OCI-LY7 (cell line): Measurements from ENCODE around the gene GPR63. TPM values are rescaled to one million over a fixed set of nuclear protein-coding genes. Genes with fewer than 3 reads are reported as not detected.

Experiments
- BruUV-seq: library from RNA; stranded (reverse); fragments of 400-500 nt; replicated peaks from 2 replicates; lab custom pipeline; 2021; lab: Mats Ljungman, UMichigan
- CTCF ChIA-PET: fragments of 300-600 bp; sonication (Branson Sonifier 250); formaldehyde crosslinking; loops from one replicate; lab custom pipeline; 2022; ENCODE audit warnings: antibody characterized with exemption; ENCODE audit not compliant: unreplicated experiment; lab: Charles Lee
- POLR2A ChIA-PET: fragments of 300-600 bp; sonication (Branson Sonifier 250); formaldehyde crosslinking; loops from one replicate; lab custom pipeline; 2022; ENCODE audit warnings: antibody characterized with exemption; lab: Charles Lee
- DNase-seq: peaks from one replicate; pipeline ENCODE4 v3.0.0-alpha.2; 2015; ENCODE audit warnings: low spot score
- H2AFZ ChIP-seq: fragments of 200-600 bp; sonication (generic), shearing (Covaris generic); 2 replicates; pipeline ENCODE4 v1.6.1; 2014; ENCODE audit warnings: mild to moderate bottlenecking, antibody characterized with exemption, low read length, moderate library complexity
- H3K27ac ChIP-seq: fragments of 200-600 bp; sonication (generic); 2 replicates; pipeline ENCODE4 v1.5.1; 2014; ENCODE audit warnings: mixed run types, low read depth, mild to moderate bottlenecking, moderate library complexity, low read length, inconsistent platforms; ENCODE audit not compliant: poor library complexity, severe bottlenecking
- H3K36me3 ChIP-seq: fragments of 200-600 bp; sonication (generic); 2 replicates; pipeline ENCODE4 v1.6.1; 2014; ENCODE audit warnings: mild to moderate bottlenecking, antibody characterized with exemption, low read length, moderate library complexity, mixed read lengths; ENCODE audit not compliant: insufficient read depth
- H3K4me1 ChIP-seq: fragments of 200-600 bp; sonication (generic); 2 replicates; pipeline ENCODE4 v1.5.1; 2014; ENCODE audit warnings: mild to moderate bottlenecking, low read length; ENCODE audit not compliant: insufficient read depth, poor library complexity, severe bottlenecking
- H3K4me2 ChIP-seq: fragments of 200-600 bp; sonication (generic); 2 replicates; pipeline ENCODE4 v1.6.1; 2014; ENCODE audit warnings: mild to moderate bottlenecking, low read length
- H3K4me3 ChIP-seq: fragments of 200-600 bp; sonication (generic); 2 replicates; pipeline ENCODE4 v1.5.1; 2014; ENCODE audit warnings: mild to moderate bottlenecking, low read depth, low read length; ENCODE audit not compliant: poor library complexity, severe bottlenecking
- H3K79me2 ChIP-seq: fragments of 200-600 bp; sonication (generic); 2 replicates; pipeline ENCODE4 v1.6.1; 2016; ENCODE audit warnings: low read depth, mild to moderate bottlenecking, low read length, moderate library complexity, mixed read lengths; ENCODE audit not compliant: insufficient read depth
- H3K9me2 ChIP-seq: fragments of 200-600 bp; sonication (generic); 2 replicates; pipeline ENCODE4 v1.6.1; 2016; ENCODE audit warnings: mild to moderate bottlenecking, low read length, mixed read lengths; ENCODE audit not compliant: insufficient read depth
- H3K9me3 ChIP-seq: fragments of 200-600 bp; sonication (generic); 2 replicates; pipeline ENCODE4 v1.6.1; 2014; ENCODE audit warnings: mild to moderate bottlenecking, mixed run types, low read length, mixed read lengths
- H4K20me1 ChIP-seq: fragments of 200-600 bp; sonication (generic); 2 replicates; pipeline ENCODE4 v1.6.1; 2014; ENCODE audit warnings: mild to moderate bottlenecking, antibody characterized with exemption, low read length, moderate library complexity, mixed read lengths; ENCODE audit not compliant: insufficient read depth
- CTCF ChIP-seq: fragments of 200-600 bp; sonication (generic); conservative IDR thresholded peaks from 2 replicates; pipeline ENCODE4 v1.5.1; 2014; ENCODE audit warnings: mild to moderate bottlenecking, antibody characterized with exemption, low read length, moderate library complexity, mixed read lengths
- EZH2phosphoT487 ChIP-seq: fragments of 200-600 bp; sonication (generic); IDR thresholded peaks from 2 replicates; pipeline ENCODE4 v1.6.1; 2018; ENCODE audit warnings: low read depth, borderline replicate concordance, mild to moderate bottlenecking, mixed run types, antibody characterized with exemption, low read length, moderate library complexity, mixed read lengths
- intact Hi-C: fragments of 100-400 bp; cut with micrococcal nuclease; formaldehyde crosslinking; loops from one replicate; pipeline ENCODE4 v1.10.0; 2022; ENCODE audit not compliant: unreplicated experiment
- total RNA-seq, 2 experiments: library from RNA; depleted of rRNA in 1 of 2; stranded (reverse); fragments of >200 nt in 1 of 2; shearing (Covaris generic) in 1 of 2; gene quantifications; 2 replicates each; pipeline ENCODE4 v1.2.3, GENCODE V29; 2014 to 2022

GPR63 gene
- total RNA-seq, 2 experiments from 2014 or later: 1.0 to 1.6 TPM

GRCh38 chr6:96844530-96844929 lies 7.3 kb upstream of the GPR63 start:
- no peak overlapping the region for H3K4me2 ChIP-seq
- ChIA-PET CTCF (no interaction called here), POLR2A (interaction anchor here (0.7 kb wide), 1 partner anchor 128 kb away, joined by 3 read pairs; no protein-coding TSS in a partner anchor)
- no peak for TF ChIP-seq CTCF
- no peak for TF ChIP-seq EZH2phosphoT487
- intact Hi-C loops: no loop called here
- no peaks in the 10 kb centered on the region for H3K9me2 ChIP-seq
- no peaks in the 10 kb centered on the region for H3K36me3 ChIP-seq
- no TSS peak for BruUV-seq
- H3K4me1 ChIP-seq: no peaks in the 10 kb centered on the region
- no peaks in the 10 kb centered on the region for H4K20me1 ChIP-seq
- no peak overlapping the region for H3K27ac ChIP-seq
- H2AFZ ChIP-seq: no peak overlapping the region
- H3K9me3 ChIP-seq: 0 out of 2 replicates have a peak, but pooled peaks cover 7% of the 10 kb centered on the region
- no peak for DNase-seq
- H3K4me3 ChIP-seq: no peak overlapping the region
- no peaks in the 10 kb centered on the region for H3K79me2 ChIP-seq

- no peaks in the 10 kb centered on the region for H4K20me1 ChIP-seq
- no peaks in the 10 kb centered on the region for H3K79me2 ChIP-seq
- H2AFZ ChIP-seq: no peak overlapping the region
- H3K9me3 ChIP-seq: no peaks in the 10 kb centered on the region
- no peak for DNase-seq
- peaks cover 5% of the 10 kb centered on the region for H3K4me1 ChIP-seq
- ChIA-PET POLR2A (interaction anchor here (0.6 to 0.7 kb wide), 2 partner anchors 30 to 170 kb away, joined by 4 to 5 read pairs; no protein-coding TSS in a partner anchor), CTCF (no interaction called here)
- no peak overlapping the region for H3K27ac ChIP-seq
- no peaks in the 10 kb centered on the region for H3K9me2 ChIP-seq
- intact Hi-C loops: no loop called here
- no peak overlapping the region for H3K4me2 ChIP-seq
- no peak overlapping the region for H3K4me3 ChIP-seq
- H3K36me3 ChIP-seq: no peaks in the 10 kb centered on the region
- no peak for TF ChIP-seq CTCF
- no peak for TF ChIP-seq EZH2phosphoT487
- BruUV-seq: no TSS peak
Measured at GRCh38 chr6:96841345-96841744, 4.1 kb upstream of the GPR63 start.

- POLR2A ChIA-PET: interaction anchor here (0.6 to 1.3 kb wide), 5 partner anchors 59 to 305 kb away, joined by 3 to 6 read pairs (median 4); no protein-coding TSS in a partner anchor
- no TSS peak for BruUV-seq
- Histone ChIP-seq H3K79me2 (no peaks in the 10 kb centered on the region), H3K9me3 (no peaks in the 10 kb centered on the region), H2AFZ (peak overlapping the region; percentile 80; the same call in 1 of the 2 replicates), H3K36me3 (no peaks in the 10 kb centered on the region), H3K4me1 (peaks cover 6% of the 10 kb centered on the region), H3K4me2 (peak overlapping the region; percentile 88), H3K4me3 (peak overlapping the region; percentile 72), H3K27ac (no peak overlapping the region), H4K20me1 (peaks cover 7% of the 10 kb centered on the region; the same call in 1 of the 2 replicates), H3K9me2 (no peaks in the 10 kb centered on the region)
- intact Hi-C loops: loop anchor here (1.0 to 5.0 kb wide), 5 partner anchors 61 to 314 kb away; partner anchors contain the start of genes NDUFAF4 and UFL1
- TF ChIP-seq CTCF: no peak
- TF ChIP-seq EZH2phosphoT487: no peak
- DNase-seq: no peak
- CTCF ChIA-PET: interaction anchor here (0.6 kb wide), 1 partner anchor 289 kb away, joined by 7 read pairs; no protein-coding TSS in a partner anchor
Measured at GRCh38 chr6:96836631-96837080, 621 bp downstream of the GPR63 start.
